ENCODE data around the gene MMEL1. TPM values are rescaled to one million over a fixed set of nuclear protein-coding genes. Genes with fewer than 3 reads are reported as not detected.

The MMEL1 gene
- total RNA-seq, 1 experiment from 2014 or later = not detected

DNA sequence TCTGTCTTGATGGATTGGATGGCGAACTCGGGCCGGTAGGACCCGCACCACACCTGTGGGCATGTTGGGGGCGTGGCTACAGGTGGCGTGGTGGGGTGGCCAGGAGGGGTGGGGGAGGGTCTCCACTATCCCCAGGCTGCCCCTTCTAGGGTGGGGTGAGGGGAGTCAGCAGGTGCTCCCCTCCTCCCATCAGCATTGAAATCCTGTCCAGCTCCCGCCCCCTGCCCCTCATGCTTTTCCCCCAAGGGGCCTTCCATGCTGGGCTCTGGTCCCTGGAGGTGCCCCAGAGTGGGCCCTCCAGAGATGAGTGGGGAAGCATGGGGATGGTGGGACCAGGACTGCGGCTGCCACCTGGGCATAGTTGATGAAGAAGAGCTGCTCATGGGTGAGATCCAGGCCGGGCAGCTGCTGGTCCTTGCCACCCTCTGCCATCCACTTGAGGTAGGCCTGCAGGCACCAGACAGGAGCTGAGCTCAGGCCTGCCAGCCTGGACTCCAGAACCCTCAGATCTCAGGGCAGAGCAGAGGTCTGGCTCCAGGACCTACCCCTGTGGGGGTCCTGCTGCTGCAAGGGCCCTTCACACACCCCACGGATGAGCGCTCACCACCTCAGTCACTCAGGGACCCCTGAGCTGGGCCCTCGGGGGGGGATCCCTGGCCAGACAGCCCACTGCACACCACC lies 41.1 kb downstream of the MMEL1 start (continued):
- TF ChIP-seq, protein P1, sequence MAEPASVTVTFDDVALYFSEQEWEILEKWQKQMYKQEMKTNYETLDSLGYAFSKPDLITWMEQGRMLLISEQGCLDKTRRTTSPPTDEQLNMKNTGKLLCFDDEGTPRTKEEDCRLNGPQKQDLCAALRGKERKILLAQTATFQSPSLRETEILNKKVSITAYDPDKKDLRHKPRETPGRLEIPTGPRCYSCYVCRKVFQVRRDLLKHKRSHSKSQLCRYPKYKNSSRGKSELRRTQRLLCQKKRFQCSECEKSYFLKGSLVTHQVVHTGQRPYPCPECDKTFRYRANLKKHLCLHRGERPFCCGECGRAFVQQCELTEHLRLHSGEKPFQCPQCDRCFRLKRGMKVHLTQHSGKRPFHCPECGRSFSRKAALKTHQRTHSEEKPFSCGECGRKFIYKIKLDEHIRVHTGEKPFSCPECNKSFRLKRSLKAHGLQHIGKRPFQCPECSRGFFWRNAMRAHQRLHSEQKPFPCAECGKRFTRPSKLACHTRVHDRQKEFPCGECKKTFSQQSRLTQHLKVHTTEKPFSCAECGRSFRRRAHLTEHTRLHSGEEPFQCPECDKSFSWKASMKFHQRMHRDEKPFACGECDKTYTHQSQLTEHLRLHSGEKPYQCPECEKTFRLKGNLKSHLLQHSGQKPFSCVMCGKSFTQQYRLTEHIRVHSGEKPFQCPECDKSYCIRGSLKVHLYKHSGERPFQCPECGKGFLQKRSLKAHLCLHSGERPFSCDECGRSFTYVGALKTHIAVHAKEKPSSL (CRISPR knock-in tag; conservative IDR thresholded peaks at IDR 0.05) = no peak
- no peak for TF ChIP-seq TCF7 (CRISPR knock-in tag; IDR thresholded peaks at IDR 0.05; ENCODE audit: low read depth)

GRCh38 chr1:2591233-2591580 lies 41.6 kb downstream of the MMEL1 start:
- ATAC-seq (no peak), DNase-seq (ENCODE audit: low spot score) (no peak)
- peaks cover 12% of the 10 kb centered on the region for H3K9me3 Mint-ChIP-seq
- POLR2A ChIA-PET = no interaction called here
- CTCF ChIA-PET = no interaction called here
- H3K27me3 Mint-ChIP-seq (ENCODE audit: low read depth) = peaks cover 6% of the 10 kb centered on the region
- peaks cover 15% of the 10 kb centered on the region for H3K36me3 Mint-ChIP-seq
- no peak overlapping the region for H3K4me3 Mint-ChIP-seq
- H3K27ac Mint-ChIP-seq = no peak overlapping the region
- H3K4me1 Mint-ChIP-seq = no peaks in the 10 kb centered on the region
- TF ChIP-seq GRHL2 (CRISPR knock-in tag; IDR thresholded peaks at IDR 0.05; ENCODE audit: insufficient replicate concordance, severe bottlenecking) (no peak), ZNF281 (CRISPR knock-in tag; IDR thresholded peaks at IDR 0.05) (no peak), ZNF396 (CRISPR knock-in tag; IDR thresholded peaks at IDR 0.05; ENCODE audit: borderline replicate concordance) (no peak), ZBTB43 (CRISPR knock-in tag; IDR thresholded peaks at IDR 0.05) (no peak), E2F1 (CRISPR knock-in tag; IDR thresholded peaks at IDR 0.05) (no peak), ZBTB21 (CRISPR knock-in tag; IDR thresholded peaks at IDR 0.05; ENCODE audit: borderline replicate concordance) (no peak), ELF4 (CRISPR knock-in tag; IDR thresholded peaks at IDR 0.05; ENCODE audit: low read depth) (no peak), CREM (CRISPR knock-in tag; IDR thresholded peaks at IDR 0.05) (no peak), ZNF423 (CRISPR knock-in tag; IDR thresholded peaks at IDR 0.05) (no peak), TP53 (CRISPR knock-in tag; IDR thresholded peaks at IDR 0.05) (no peak), ZNF317 (CRISPR knock-in tag; IDR thresholded peaks at IDR 0.05; ENCODE audit: borderline replicate concordance, low read depth) (no peak), HMGXB4 (CRISPR knock-in tag; IDR thresholded peaks at IDR 0.05) (no peak), CREB1 (CRISPR knock-in tag; IDR thresholded peaks at IDR 0.05) (no peak), PREB (CRISPR knock-in tag; IDR thresholded peaks at IDR 0.05; ENCODE audit: borderline replicate concordance) (no peak)
- TF ChIP-seq, protein P2, sequence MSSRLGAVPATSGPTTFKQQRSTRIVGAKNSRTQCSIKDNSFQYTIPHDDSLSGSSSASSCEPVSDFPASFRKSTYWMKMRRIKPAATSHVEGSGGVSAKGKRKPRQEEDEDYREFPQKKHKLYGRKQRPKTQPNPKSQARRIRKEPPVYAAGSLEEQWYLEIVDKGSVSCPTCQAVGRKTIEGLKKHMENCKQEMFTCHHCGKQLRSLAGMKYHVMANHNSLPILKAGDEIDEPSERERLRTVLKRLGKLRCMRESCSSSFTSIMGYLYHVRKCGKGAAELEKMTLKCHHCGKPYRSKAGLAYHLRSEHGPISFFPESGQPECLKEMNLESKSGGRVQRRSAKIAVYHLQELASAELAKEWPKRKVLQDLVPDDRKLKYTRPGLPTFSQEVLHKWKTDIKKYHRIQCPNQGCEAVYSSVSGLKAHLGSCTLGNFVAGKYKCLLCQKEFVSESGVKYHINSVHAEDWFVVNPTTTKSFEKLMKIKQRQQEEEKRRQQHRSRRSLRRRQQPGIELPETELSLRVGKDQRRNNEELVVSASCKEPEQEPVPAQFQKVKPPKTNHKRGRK (CRISPR knock-in tag; IDR thresholded peaks at IDR 0.05; ENCODE audit: borderline replicate concordance) = no peak
- TF ChIP-seq, protein P3, sequence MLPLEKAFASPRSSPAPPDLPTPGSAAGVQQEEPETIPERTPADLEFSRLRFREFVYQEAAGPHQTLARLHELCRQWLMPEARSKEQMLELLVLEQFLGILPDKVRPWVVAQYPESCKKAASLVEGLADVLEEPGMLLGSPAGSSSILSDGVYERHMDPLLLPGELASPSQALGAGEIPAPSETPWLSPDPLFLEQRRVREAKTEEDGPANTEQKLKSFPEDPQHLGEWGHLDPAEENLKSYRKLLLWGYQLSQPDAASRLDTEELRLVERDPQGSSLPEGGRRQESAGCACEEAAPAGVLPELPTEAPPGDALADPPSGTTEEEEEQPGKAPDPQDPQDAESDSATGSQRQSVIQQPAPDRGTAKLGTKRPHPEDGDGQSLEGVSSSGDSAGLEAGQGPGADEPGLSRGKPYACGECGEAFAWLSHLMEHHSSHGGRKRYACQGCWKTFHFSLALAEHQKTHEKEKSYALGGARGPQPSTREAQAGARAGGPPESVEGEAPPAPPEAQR (CRISPR knock-in tag; IDR thresholded peaks at IDR 0.05) = no peak
- TF ChIP-seq, protein P1 (CRISPR knock-in tag; conservative IDR thresholded peaks at IDR 0.05) = no peak
